Astrocyte (in vitro differentiated cells and primary cell): ENCODE data around the gene BSG. TPM values are rescaled to one million over a fixed set of nuclear protein-coding genes. Genes with fewer than 3 reads are reported as not detected.

Experiments
- DNase-seq: peaks from one replicate; pipeline ENCODE4 v3.0.0-alpha.2; 2010; ENCODE audit warnings: low read depth
- FAIRE-seq: peaks from 2 replicates; lab custom pipeline; 2011; peaks lifted over from hg19 to GRCh38; lab: Jason Lieb, UNC
- H2AFZ ChIP-seq: 2 replicates; pipeline ENCODE4 v1.6.0; 2012; ENCODE audit warnings: low read depth, low read length, inconsistent platforms
- H3K27ac ChIP-seq: 2 replicates; pipeline ENCODE4 v1.5.1; 2011; ENCODE audit warnings: low read depth, low read length, inconsistent platforms
- H3K27me3 ChIP-seq: 2 replicates; pipeline ENCODE4 v1.6.0; 2011; ENCODE audit warnings: low read length, inconsistent platforms; ENCODE audit not compliant: insufficient read depth
- H3K36me3 ChIP-seq: 2 replicates; pipeline ENCODE4 v1.5.1; 2011; ENCODE audit warnings: low read length, inconsistent platforms; ENCODE audit not compliant: insufficient read depth
- H3K4me1 ChIP-seq: 2 replicates; pipeline ENCODE4 v1.5.1; 2011; ENCODE audit warnings: low read length, inconsistent platforms; ENCODE audit not compliant: insufficient read depth
- H3K4me2 ChIP-seq: 2 replicates; pipeline ENCODE4 v1.6.0; 2012; ENCODE audit warnings: low read length, inconsistent platforms
- H3K4me3 ChIP-seq: 2 replicates; pipeline ENCODE4 v1.5.1; 2011; ENCODE audit warnings: low read depth, mild to moderate bottlenecking, low read length, inconsistent platforms; ENCODE audit not compliant: insufficient read depth
- H3K79me2 ChIP-seq: 2 replicates; pipeline ENCODE4 v1.6.0; 2012; ENCODE audit warnings: mild to moderate bottlenecking, low read length, inconsistent platforms; ENCODE audit not compliant: insufficient read depth
- H3K9ac ChIP-seq: 2 replicates; pipeline ENCODE4 v1.6.0; 2012; ENCODE audit warnings: mild to moderate bottlenecking, low read length, inconsistent platforms
- H3K9me3 ChIP-seq: 2 replicates; pipeline ENCODE4 v1.5.1; 2012; ENCODE audit warnings: low read depth, mild to moderate bottlenecking, low read length, inconsistent platforms; ENCODE audit not compliant: insufficient read depth
- H4K20me1 ChIP-seq: 2 replicates; pipeline ENCODE4 v1.6.0; 2012; ENCODE audit warnings: low read length, inconsistent platforms; ENCODE audit not compliant: insufficient read depth
- H3K27ac Mint-ChIP-seq: one replicate; pipeline ENCODE4 v1.8.0; 2021; ENCODE audit warnings: mild to moderate bottlenecking, mixed read lengths; ENCODE audit not compliant: unreplicated experiment
- H3K27me3 Mint-ChIP-seq: one replicate; pipeline ENCODE4 v1.8.0; 2021; ENCODE audit warnings: low read depth, mixed read lengths; ENCODE audit not compliant: unreplicated experiment
- H3K36me3 Mint-ChIP-seq: one replicate; pipeline ENCODE4 v1.8.0; 2021; ENCODE audit warnings: low read depth, mixed read lengths; ENCODE audit not compliant: unreplicated experiment
- H3K4me1 Mint-ChIP-seq: one replicate; pipeline ENCODE4 v1.8.0; 2021; ENCODE audit warnings: low read depth, mixed read lengths; ENCODE audit not compliant: unreplicated experiment
- H3K4me3 Mint-ChIP-seq: one replicate; pipeline ENCODE4 v1.8.0; 2021; ENCODE audit warnings: mild to moderate bottlenecking, moderate library complexity, mixed read lengths; ENCODE audit not compliant: unreplicated experiment
- H3K9me3 Mint-ChIP-seq: one replicate; pipeline ENCODE4 v1.8.0; 2021; ENCODE audit warnings: mild to moderate bottlenecking, mixed read lengths; ENCODE audit not compliant: unreplicated experiment
- EZH2 ChIP-seq: IDR thresholded peaks from 2 replicates; pipeline ENCODE4 v1.6.1; 2012; ENCODE audit warnings: mild to moderate bottlenecking, low read length, inconsistent platforms; ENCODE audit not compliant: insufficient read depth
- total RNA-seq: library from RNA; stranded (reverse); gene quantifications from 2 replicates; pipeline ENCODE4 v1.2.1, GENCODE V29; 2021
- TF ChIP-seq, protein P1 (sequence below): IDR thresholded peaks from 2 replicates; pipeline ENCODE4 v1.5.1; 2011; ENCODE audit warnings: low read depth, mild to moderate bottlenecking, inconsistent platforms, low read length, moderate library complexity; ENCODE audit not compliant: insufficient read depth

The BSG gene
- total RNA-seq, 1 donor from 2014 or later: 807 TPM

DNA sequence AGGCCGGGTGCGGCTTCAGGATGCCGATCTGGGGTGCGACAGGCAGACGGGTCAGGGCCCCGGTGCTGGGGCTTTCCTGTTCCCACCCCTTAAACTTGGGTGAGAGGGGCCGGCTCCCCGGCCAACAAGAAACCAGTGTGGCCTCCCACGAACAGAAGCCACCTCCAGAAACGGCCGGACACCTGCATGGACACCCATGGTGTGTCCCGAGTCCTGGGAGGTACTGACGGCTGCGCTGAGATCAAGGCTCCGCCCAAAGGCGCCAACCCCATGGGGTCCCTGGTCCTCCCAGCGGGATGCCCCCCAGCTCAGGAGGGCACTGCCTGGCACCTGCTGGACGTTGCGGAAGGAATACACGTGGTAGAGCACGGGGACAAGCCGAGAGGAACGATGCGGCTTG is 49.4 kb downstream of the BSG start:
- no peak overlapping the region for H3K4me2 ChIP-seq
- Mint-ChIP-seq H3K27me3 (no peaks in the 10 kb centered on the region), H3K36me3 (peaks cover 8% of the 10 kb centered on the region), H3K27ac (peak overlapping the region; percentile 41), H3K4me3 (no peak overlapping the region), H3K4me1 (peaks cover 8% of the 10 kb centered on the region), H3K9me3 (no peaks in the 10 kb centered on the region)
- no peak overlapping the region for H3K4me3 ChIP-seq
- no peaks in the 10 kb centered on the region for H3K79me2 ChIP-seq
- H3K9me3 ChIP-seq: no peaks in the 10 kb centered on the region
- FAIRE-seq: no peak
- no peak overlapping the region for H2AFZ ChIP-seq
- DNase-seq: no peak
- no peaks in the 10 kb centered on the region for H3K27me3 ChIP-seq
- no peaks in the 10 kb centered on the region for H3K36me3 ChIP-seq
- H3K4me1 ChIP-seq: peaks cover 19% of the 10 kb centered on the region
- H4K20me1 ChIP-seq: peaks cover 5% of the 10 kb centered on the region
- H3K27ac ChIP-seq: no peak overlapping the region
- TF ChIP-seq, protein P1, sequence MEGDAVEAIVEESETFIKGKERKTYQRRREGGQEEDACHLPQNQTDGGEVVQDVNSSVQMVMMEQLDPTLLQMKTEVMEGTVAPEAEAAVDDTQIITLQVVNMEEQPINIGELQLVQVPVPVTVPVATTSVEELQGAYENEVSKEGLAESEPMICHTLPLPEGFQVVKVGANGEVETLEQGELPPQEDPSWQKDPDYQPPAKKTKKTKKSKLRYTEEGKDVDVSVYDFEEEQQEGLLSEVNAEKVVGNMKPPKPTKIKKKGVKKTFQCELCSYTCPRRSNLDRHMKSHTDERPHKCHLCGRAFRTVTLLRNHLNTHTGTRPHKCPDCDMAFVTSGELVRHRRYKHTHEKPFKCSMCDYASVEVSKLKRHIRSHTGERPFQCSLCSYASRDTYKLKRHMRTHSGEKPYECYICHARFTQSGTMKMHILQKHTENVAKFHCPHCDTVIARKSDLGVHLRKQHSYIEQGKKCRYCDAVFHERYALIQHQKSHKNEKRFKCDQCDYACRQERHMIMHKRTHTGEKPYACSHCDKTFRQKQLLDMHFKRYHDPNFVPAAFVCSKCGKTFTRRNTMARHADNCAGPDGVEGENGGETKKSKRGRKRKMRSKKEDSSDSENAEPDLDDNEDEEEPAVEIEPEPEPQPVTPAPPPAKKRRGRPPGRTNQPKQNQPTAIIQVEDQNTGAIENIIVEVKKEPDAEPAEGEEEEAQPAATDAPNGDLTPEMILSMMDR: no peak
- no peak for TF ChIP-seq EZH2
- no peak overlapping the region for H3K9ac ChIP-seq

DNA sequence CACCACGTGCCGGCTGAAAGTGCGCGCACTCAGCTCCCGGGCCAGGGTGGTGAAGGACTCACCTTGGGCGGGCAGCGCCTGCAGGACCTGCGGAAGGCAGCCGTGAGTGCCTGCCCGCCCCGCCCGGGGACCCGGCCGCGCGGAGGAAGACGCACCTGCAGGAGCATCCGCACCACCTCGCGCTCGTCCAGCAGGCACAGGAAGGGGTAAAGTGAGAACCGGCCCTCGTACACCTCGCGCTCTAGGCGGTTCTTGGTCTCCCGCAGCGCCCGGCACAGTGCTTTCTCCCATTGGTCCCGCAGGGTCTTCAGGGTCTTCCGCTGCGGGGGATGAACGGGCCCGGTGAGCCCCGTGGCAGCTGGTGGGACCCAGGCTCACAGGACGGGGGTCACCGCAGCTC is 50.3 kb downstream of the BSG start:
- peaks cover 6% of the 10 kb centered on the region for H3K36me3 Mint-ChIP-seq
- Histone ChIP-seq H3K27ac (peak overlapping the region; percentile 89), H3K9ac (no peak overlapping the region), H3K4me1 (peaks cover 19% of the 10 kb centered on the region), H2AFZ (no peak overlapping the region), H3K4me2 (no peak overlapping the region), H3K9me3 (no peaks in the 10 kb centered on the region), H3K79me2 (no peaks in the 10 kb centered on the region), H3K36me3 (no peaks in the 10 kb centered on the region), H4K20me1 (peaks cover 5% of the 10 kb centered on the region), H3K4me3 (no peak overlapping the region), H3K27me3 (no peaks in the 10 kb centered on the region)
- no peaks in the 10 kb centered on the region for H3K9me3 Mint-ChIP-seq
- FAIRE-seq (no peak), DNase-seq (no peak)
- H3K27ac Mint-ChIP-seq: no peak overlapping the region
- H3K4me3 Mint-ChIP-seq: no peak overlapping the region
- TF ChIP-seq, protein P1: no peak
- no peak for TF ChIP-seq EZH2
- no peaks in the 10 kb centered on the region for H3K27me3 Mint-ChIP-seq
- H3K4me1 Mint-ChIP-seq: peaks cover 8% of the 10 kb centered on the region

DNA sequence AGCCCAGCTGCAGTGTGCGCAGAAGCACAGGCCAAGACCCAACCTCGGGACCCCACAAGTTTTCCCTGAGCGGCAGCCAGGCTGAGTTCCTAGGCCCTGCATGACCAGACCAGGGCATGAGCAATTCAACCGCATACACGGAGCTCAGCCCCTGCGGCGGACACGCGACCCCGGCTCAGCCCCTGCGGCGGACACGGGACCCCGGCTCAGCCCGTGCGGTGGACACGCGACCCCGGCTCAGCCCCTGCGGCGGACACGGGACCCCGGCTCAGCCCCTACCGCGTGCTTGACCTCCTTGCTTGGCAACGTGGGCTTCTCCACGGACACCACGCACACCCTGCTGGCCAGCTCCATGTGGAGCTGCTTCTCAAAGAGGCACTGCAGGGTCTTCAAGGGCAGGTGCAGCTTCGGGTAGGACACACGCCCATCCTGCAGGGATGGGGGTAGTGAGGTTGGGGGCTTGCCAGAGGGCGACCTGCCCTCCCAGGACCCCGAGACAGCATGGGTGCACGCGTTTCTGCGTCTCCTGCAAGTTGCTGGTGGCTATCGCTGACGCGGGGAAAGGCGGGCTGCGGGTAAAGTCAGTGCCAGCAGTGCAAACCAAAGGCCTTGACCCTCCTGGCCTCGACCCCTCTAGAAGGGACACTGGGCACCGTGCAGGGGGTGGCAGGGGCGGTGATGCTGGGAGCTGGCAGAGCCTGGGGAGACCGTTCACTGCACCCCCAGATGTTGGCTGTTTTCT is 51.0 kb downstream of the BSG start:
- Histone ChIP-seq H3K4me2 (peak overlapping the region; percentile 71), H3K9me3 (no peaks in the 10 kb centered on the region), H3K27ac (peak overlapping the region; percentile 89), H4K20me1 (peaks cover 5% of the 10 kb centered on the region), H3K79me2 (peaks cover 5% of the 10 kb centered on the region), H2AFZ (no peak overlapping the region), H3K4me3 (no peak overlapping the region), H3K9ac (peak overlapping the region; percentile 80), H3K36me3 (no peaks in the 10 kb centered on the region), H3K27me3 (no peaks in the 10 kb centered on the region), H3K4me1 (peaks cover 19% of the 10 kb centered on the region)
- H3K9me3 Mint-ChIP-seq: no peaks in the 10 kb centered on the region
- H3K36me3 Mint-ChIP-seq: peaks cover 6% of the 10 kb centered on the region
- H3K27ac Mint-ChIP-seq: no peak overlapping the region
- H3K4me1 Mint-ChIP-seq: peaks cover 8% of the 10 kb centered on the region
- no peak for DNase-seq
- no peak overlapping the region for H3K4me3 Mint-ChIP-seq
- no peak for TF ChIP-seq EZH2
- TF ChIP-seq, protein P1: no peak
- no peaks in the 10 kb centered on the region for H3K27me3 Mint-ChIP-seq
- FAIRE-seq: no peak
